ENCODE results near the gene KCNJ1.

GRCh38 chr11:128852327-128853023, 14.6 kb downstream of the KCNJ1 start:
- TF ChIP-seq POLR2A (IDR thresholded peaks at IDR 0.05; ENCODE audit: extremely low read depth, insufficient read length): no peak
- TF ChIP-seq CTCF (IDR thresholded peaks at IDR 0.05; ENCODE audit: low read depth, low read length): no peak
- no peak for TF ChIP-seq MAX (IDR thresholded peaks at IDR 0.05; ENCODE audit: low read depth, low read length)
